ENCODE data around the gene PREX1. TPM values are rescaled to one million over a fixed set of nuclear protein-coding genes. Genes with fewer than 3 reads are reported as not detected.
A peak's percentile ranks its signal among the peaks of the same experiment; 100 is the strongest.
"Not testable (repeated sequence)": the region's sequence is repeated elsewhere in the genome, so short reads cannot be mapped to it uniquely, and the experiment has no call there.

Gene PREX1
- total RNA-seq, 2 donors from 2014 or later: 132 to 167 TPM

DNA sequence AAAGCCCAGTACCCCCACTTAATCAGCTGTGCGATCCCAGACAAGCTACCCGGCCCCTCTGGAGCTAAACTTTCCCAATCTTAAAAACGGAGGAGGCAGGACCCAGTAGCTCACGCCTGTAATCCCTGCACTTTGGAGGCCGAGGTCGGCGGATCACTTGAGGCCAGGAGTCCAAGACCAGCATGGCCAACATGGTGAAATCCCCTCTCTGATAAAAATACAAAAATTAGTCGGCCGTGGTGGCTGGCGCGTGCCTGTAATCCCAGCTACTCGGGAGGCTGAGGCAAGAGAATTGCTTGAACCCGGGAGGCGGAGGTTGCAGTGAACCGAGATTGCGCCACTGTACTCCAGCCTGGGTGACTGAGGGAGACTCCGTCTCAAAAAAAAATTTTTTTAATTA is 1.3 kb downstream of the PREX1 start:
- not testable (repeated sequence) for DNase-seq (ENCODE audit: low spot score); H3K27me3 Mint-ChIP-seq; H3K9me3 Mint-ChIP-seq; H3K36me3 Mint-ChIP-seq; ATAC-seq
- peaks cover 52 to 54% of the 10 kb centered on the region in 2 donors for H3K4me1 Mint-ChIP-seq (ENCODE audit: low read depth in 2 of 2)
- H3K27ac Mint-ChIP-seq: peak overlapping the region in 1 of 2 donors; percentile 98
- peak overlapping the region; percentile 85 for H3K4me3 Mint-ChIP-seq

DNA sequence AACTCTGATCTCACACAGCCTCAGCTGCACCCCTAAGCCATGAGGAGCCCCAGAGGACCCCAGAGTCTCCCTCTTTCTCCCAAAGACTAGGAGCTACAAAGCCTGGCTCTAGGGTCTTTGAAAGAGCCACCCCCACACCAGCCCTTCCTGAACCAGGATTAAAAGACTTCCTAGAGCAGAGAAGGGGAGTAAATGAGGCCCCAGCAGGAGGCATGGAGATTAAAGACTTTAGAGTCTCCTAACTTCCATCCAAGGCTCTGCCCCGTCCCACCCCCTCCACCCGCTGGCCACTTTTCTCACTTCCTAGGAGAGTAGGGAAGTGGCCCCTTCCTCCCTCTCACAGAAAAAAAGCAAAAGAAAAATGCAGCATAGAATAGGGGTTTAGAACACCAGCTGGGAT is 1.7 kb downstream of the PREX1 start:
- H3K4me1 Mint-ChIP-seq (ENCODE audit: low read depth in 2 of 2): peaks cover 55 to 56% of the 10 kb centered on the region in 2 donors
- no peaks in the 10 kb centered on the region for H3K36me3 Mint-ChIP-seq
- peak overlapping the region; percentile 85 for H3K4me3 Mint-ChIP-seq
- H3K27ac Mint-ChIP-seq: peak overlapping the region in 1 of 2 donors; percentile 98
- DNase-seq (ENCODE audit: low spot score) (peak; percentile 25), ATAC-seq (no peak)
- H3K9me3 Mint-ChIP-seq: no peaks in the 10 kb centered on the region
- H3K27me3 Mint-ChIP-seq: no peaks in the 10 kb centered on the region

DNA sequence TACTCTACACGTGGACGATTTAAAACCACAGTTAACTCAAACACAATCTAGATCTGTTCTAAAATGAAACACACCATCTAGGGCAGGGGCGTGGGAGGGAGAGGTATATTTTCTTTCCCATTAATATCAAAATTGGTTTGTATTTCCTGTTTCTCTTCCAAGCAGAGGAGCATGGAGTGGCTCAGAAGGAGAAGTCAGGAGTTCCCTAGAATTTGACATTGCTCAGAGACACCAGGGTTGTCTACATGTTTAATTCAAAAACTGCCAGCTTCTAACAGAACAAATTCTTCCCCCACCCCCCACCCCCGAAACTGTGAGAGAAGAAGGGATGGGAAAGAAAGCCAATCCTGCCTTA is 2.3 kb downstream of the PREX1 start:
- H3K4me1 Mint-ChIP-seq (ENCODE audit: low read depth in 2 of 2): peaks cover 56 to 59% of the 10 kb centered on the region in 2 donors
- no peaks in the 10 kb centered on the region for H3K36me3 Mint-ChIP-seq
- peak overlapping the region in 1 of 2 donors; percentile 98 for H3K27ac Mint-ChIP-seq
- no peaks in the 10 kb centered on the region for H3K27me3 Mint-ChIP-seq
- peak overlapping the region; percentile 85 for H3K4me3 Mint-ChIP-seq
- no peak for DNase-seq (ENCODE audit: low spot score)
- no peaks in the 10 kb centered on the region for H3K9me3 Mint-ChIP-seq
- ATAC-seq: no peak

DNA sequence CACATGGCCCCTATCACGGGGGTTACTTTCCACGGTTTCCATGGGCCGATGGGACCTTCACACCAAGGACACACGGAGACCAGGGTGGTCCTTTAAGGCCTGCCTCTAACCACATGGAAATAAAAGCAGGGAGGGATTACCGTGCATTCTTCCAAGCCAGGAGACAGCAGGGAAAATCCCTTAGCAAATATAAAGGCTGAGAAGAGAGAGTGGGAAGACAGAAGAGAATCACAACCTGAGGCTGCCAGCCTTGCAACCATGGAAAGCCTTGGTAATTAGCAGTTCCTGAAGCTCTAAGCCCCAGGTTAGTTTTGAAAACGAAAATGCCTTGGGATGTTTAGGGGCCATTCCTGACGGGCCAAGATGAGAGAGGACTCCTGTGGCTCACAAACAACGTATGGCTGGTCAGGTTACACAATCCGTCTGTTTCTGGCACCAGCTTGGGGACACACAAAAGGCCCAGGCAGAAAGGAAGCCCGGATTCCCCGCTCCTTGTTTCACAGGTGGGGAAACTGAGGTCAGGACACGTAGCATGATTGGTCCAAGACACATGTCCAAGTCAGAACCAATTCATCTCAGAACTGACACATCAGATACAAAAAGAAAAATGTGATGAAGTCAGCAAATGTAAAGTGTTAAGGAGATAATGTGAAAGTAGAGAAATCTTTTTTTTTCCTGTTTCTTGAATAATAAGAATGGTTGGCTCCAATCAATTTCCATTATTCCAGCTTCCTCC is 2.8 kb downstream of the PREX1 start:
- peak; percentile 64 for DNase-seq (ENCODE audit: low spot score)
- Mint-ChIP-seq H3K36me3 (no peaks in the 10 kb centered on the region), H3K4me1 (ENCODE audit: low read depth in 2 of 2) (peaks cover 58 to 61% of the 10 kb centered on the region in 2 donors), H3K27me3 (no peaks in the 10 kb centered on the region), H3K9me3 (no peaks in the 10 kb centered on the region), H3K27ac (peak overlapping the region in 1 of 2 donors; percentile 98), H3K4me3 (peak overlapping the region; percentile 85)
- no peak for ATAC-seq

DNA sequence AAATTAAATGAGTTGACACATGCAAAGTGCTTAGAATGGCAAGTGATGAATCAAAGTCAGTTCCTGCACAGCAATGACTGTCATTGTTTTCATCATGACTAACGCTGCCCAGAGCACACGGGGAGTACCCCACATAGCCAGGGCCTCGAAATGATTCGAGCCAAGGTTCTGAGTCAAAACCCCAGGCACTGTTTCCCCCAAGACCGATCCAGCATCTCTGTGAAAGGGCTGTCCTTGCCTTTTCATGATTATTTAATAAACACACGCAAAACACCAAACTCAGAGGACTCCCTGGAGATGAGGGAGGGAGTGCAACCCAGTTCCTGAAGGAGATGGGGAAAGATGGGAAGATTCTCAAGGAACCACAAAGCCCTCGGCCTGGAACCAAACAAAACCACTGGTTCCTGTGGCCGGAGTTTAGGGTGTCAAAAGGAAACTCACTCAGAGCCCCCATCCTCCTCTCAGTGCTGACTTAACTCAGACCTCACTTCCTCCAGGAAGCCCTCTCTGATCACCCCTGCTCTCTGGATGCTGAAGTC is 3.8 kb downstream of the PREX1 start:
- H3K36me3 Mint-ChIP-seq: no peaks in the 10 kb centered on the region
- ATAC-seq (peak; percentile 80 to 84), DNase-seq (ENCODE audit: low spot score) (peak; percentile 84)
- H3K4me1 Mint-ChIP-seq (ENCODE audit: low read depth in 2 of 2): peaks cover 67 to 69% of the 10 kb centered on the region in 2 donors
- H3K9me3 Mint-ChIP-seq: no peaks in the 10 kb centered on the region
- no peaks in the 10 kb centered on the region for H3K27me3 Mint-ChIP-seq
- peak overlapping the region; percentile 85 for H3K4me3 Mint-ChIP-seq
- H3K27ac Mint-ChIP-seq: peak overlapping the region in 1 of 2 donors; percentile 98

DNA sequence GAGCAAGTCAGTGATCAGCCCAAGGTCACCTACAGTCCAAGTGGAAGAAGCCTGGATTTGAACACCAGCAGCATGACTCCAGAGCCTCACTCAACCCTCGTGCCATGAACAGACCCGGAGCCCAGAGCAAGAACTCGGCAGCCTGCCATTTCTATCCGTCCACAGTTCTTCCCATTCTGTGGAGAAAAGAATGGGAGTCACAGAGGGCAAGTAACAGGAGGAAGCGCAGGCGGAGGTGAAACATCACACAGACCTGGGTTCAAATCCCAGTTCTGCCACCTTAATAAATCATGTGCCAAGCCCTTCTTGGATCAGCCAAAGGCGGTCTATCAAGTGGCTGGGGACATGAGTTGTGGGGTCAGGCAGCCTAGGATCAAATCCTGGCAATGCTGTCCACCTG is 4.3 kb downstream of the PREX1 start:
- Mint-ChIP-seq H3K27me3 (no peaks in the 10 kb centered on the region), H3K27ac (peak overlapping the region in 1 of 2 donors; percentile 98), H3K4me3 (peak overlapping the region; percentile 85), H3K4me1 (ENCODE audit: low read depth in 2 of 2) (peaks cover 67 to 69% of the 10 kb centered on the region in 2 donors), H3K36me3 (no peaks in the 10 kb centered on the region), H3K9me3 (no peaks in the 10 kb centered on the region)
- DNase-seq (ENCODE audit: low spot score) (peak; percentile 10), ATAC-seq (no peak)

DNA sequence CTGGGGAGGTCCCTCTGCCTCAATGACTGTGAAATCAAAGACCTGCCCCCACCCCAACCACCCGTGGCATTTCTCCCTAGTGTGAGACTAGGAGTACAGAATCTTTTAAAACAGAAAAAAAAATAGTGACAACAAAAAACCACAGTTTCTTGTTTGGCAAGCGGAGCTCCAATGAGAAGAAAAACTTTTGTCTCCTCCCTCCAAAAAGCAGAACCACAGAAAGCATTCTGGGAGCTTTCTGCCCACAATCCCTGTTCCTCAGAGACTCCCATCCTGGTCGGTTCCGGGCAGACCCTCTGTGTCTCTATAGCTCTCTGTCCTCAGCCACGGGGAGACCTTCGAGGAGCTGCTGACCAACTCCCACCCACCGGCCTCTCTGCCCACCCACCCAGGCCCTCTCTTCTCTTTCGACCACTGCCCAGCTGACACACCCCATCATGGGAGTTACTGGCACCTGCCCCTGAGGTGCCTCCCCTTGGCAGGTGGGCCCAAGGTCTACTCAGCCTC is 4.9 kb downstream of the PREX1 start:
- H3K27ac Mint-ChIP-seq: peak overlapping the region in 1 of 2 donors; percentile 98
- ATAC-seq: no peak
- H3K36me3 Mint-ChIP-seq: no peaks in the 10 kb centered on the region
- peaks cover 71 to 73% of the 10 kb centered on the region in 2 donors for H3K4me1 Mint-ChIP-seq (ENCODE audit: low read depth in 2 of 2)
- peak; percentile 26 for DNase-seq (ENCODE audit: low spot score)
- peak overlapping the region; percentile 85 for H3K4me3 Mint-ChIP-seq
- H3K27me3 Mint-ChIP-seq: no peaks in the 10 kb centered on the region
- no peaks in the 10 kb centered on the region for H3K9me3 Mint-ChIP-seq

DNA sequence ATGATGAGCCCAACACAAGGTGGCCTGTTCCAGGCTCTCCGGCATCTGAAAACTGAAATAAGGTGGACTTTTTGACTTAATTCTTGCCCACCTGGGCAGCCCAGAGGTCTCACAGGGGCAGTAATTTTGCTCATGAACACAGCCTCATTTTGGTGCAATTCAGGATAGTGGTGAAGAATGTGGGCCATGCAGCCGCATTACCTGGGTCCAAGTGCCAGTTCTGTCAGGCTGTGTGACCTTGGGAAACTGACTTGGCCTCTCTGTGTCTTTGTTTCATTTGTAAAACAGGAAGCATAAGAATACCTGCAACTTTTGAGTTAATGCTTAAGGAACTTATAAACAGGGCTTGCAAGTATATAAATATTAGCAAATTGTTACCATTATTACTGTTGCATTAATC is 5.6 kb downstream of the PREX1 start:
- Mint-ChIP-seq H3K27me3 (no peaks in the 10 kb centered on the region), H3K9me3 (no peaks in the 10 kb centered on the region), H3K4me1 (ENCODE audit: low read depth in 2 of 2) (peaks cover 78 to 80% of the 10 kb centered on the region in 2 donors), H3K4me3 (peak overlapping the region; percentile 85), H3K27ac (peak overlapping the region in 1 of 2 donors; percentile 98), H3K36me3 (no peaks in the 10 kb centered on the region)
- ATAC-seq (no peak), DNase-seq (ENCODE audit: low spot score) (no peak)

DNA sequence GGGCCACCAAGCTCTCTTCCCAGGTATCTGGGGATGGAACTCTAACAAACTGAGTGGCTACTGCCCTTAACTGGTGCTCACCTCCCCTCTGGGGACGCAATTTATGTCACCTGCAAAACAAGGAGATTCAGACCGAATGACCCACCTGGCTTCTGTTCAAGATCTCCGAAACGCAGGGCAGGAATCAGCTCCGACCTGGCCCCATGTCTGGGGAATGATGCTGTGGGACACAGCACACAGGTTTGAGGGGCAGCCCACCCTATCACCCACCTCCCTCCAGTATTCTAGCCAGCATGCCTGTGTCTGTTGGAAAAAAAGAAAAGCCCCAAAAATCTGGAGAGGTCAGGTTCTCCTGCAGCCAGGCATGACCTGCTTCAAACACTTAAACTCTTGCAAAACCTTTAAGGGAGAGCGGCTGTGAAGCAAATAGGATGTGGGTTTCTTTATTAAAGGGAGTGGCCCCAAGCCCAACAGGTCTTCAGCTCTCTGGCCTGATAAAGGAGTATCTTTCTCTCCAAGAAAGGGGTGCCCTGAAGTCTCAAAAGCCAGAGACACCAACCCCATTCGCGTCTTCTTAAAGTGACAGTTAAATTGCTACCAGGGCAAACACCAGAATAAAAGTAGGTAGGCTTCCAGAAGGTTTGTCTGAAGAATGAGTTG is 6.4 kb downstream of the PREX1 start:
- ATAC-seq (no peak), DNase-seq (ENCODE audit: low spot score) (no peak)
- no peaks in the 10 kb centered on the region for H3K36me3 Mint-ChIP-seq

DNA sequence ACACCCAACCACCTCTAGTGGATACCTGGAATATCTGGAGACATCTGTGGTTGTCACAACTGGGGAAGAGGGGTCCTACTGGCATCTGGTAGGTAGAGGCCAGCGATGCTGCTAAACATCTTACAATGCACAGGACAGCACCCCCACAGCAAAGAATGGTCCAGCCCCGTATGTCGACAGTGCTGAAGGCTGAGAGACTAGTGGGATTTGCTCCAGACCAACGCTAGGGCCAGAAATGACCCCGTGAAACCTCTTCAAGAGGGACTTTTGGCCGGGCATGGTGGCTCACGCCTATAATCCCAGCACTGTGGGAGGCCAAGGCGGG is 7.2 kb downstream of the PREX1 start:
- H3K4me1 Mint-ChIP-seq (ENCODE audit: low read depth in 2 of 2): peaks cover 90% of the 10 kb centered on the region in 2 donors
- DNase-seq (ENCODE audit: low spot score) (no peak), ATAC-seq (no peak)
- peak overlapping the region; percentile 85 for H3K4me3 Mint-ChIP-seq
- H3K27ac Mint-ChIP-seq: peak overlapping the region in 1 of 2 donors; percentile 98
- H3K9me3 Mint-ChIP-seq: no peaks in the 10 kb centered on the region
- no peaks in the 10 kb centered on the region for H3K27me3 Mint-ChIP-seq
- H3K36me3 Mint-ChIP-seq: no peaks in the 10 kb centered on the region

More for the DNA sequence above, 6.4 kb downstream of the PREX1 start:
- Mint-ChIP-seq H3K27me3 (no peaks in the 10 kb centered on the region), H3K27ac (peak overlapping the region in 1 of 2 donors; percentile 98), H3K4me1 (ENCODE audit: low read depth in 2 of 2) (peaks cover 86 to 88% of the 10 kb centered on the region in 2 donors), H3K9me3 (no peaks in the 10 kb centered on the region), H3K4me3 (peak overlapping the region; percentile 85)

DNA sequence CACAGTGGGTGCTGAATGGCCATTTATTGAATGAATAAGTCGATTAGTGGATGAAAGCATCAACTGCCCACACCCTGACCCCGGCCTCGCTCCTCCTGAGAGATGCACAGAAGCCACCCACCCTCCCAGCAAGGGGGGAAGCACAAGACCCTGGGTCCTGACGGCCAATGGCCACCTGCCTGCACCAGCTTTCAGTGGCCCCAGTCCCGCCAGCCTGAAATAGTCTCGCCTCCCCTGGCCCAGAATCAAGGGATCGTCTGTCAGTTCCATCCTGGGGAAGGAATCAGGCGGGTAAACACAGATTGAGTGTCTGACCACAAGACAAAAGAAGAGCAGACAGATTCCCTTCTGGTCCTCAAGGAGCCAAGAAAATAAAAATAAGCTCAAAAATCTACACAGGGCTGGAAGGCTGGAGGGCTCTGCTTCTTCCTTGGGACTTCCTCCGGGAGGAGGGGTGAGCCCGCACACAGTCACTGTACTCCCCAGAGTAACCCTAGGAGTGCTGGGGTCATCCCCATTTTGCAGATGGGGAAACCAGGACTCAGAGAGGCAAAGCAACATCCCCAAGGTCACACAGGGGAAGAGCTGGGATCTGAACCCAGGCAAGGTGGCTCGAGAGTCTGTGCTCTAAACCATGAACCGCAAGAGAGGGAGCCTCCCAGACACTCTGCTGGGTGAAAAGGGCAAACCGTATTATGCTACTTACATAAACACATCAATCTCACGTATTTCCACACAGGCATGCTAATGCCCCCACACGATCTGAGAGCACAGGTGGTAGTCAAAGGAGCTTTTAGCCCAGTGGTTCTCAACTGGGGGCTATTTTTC is 7.8 kb downstream of the PREX1 start:
- peaks cover 3% of the 10 kb centered on the region for H3K36me3 Mint-ChIP-seq
- peaks cover 84 to 85% of the 10 kb centered on the region in 2 donors for H3K4me1 Mint-ChIP-seq (ENCODE audit: low read depth in 2 of 2)
- H3K27ac Mint-ChIP-seq: peak overlapping the region in 1 of 2 donors; percentile 98
- no peak for ATAC-seq
- no peak for DNase-seq (ENCODE audit: low spot score)
- no peaks in the 10 kb centered on the region for H3K27me3 Mint-ChIP-seq
- no peaks in the 10 kb centered on the region for H3K9me3 Mint-ChIP-seq
- H3K4me3 Mint-ChIP-seq: peak overlapping the region; percentile 85

DNA sequence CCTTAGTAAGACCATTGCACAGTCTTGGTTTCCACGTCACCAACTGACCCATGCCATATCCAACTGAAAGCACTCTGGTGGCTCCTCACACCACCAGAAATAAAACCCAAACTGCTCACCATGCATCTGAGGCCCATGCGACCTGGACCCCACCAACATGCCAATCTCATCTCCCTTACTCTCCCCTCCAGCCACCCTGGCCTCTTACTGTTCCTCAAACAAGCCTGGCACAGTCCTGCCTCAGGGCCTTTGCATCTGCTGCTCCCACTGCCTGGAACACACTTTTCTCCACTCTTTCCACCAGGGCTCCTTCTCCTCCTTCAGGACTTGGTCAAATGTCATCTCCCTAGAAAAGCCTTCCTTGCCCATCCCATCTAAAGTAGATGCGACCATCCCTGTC is 8.7 kb downstream of the PREX1 start:
- ATAC-seq (no peak), DNase-seq (ENCODE audit: low spot score) (no peak)
- Mint-ChIP-seq H3K27ac (peak overlapping the region in 1 of 2 donors; percentile 98), H3K4me1 (ENCODE audit: low read depth in 2 of 2) (peaks cover 74 to 76% of the 10 kb centered on the region in 2 donors), H3K27me3 (no peaks in the 10 kb centered on the region), H3K36me3 (peaks cover 4% of the 10 kb centered on the region), H3K9me3 (no peaks in the 10 kb centered on the region), H3K4me3 (peak overlapping the region; percentile 85)

DNA sequence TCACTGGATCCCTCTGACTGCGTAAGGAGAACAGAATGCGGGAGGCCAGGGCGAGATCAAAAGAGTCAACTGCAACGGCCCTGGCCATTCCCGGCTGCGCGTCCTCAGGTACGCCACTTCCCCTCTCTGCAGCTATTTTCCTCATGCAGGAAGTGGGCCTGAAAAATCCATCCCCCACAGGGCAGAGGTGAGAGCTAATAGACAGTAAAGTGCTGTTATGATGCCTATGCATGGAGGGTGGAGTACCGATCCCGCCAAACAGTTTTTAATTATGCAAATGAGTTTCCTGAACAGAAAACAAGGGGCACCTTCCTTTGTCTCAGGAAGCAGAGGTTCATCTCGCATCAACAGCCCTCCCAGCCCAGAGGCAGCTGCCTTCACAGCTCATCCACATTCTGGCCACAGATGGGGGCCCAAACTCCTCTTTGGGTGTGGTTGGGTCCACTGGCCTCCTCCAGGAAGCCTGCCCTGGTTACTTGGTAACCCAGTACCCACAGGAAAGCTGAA is 9.3 kb downstream of the PREX1 start:
- H3K4me1 Mint-ChIP-seq (ENCODE audit: low read depth in 2 of 2): peaks cover 70 to 71% of the 10 kb centered on the region in 2 donors
- ATAC-seq: peak; percentile 74 to 75
- H3K4me3 Mint-ChIP-seq: peak overlapping the region; percentile 85
- peak; percentile 66 for DNase-seq (ENCODE audit: low spot score)
- H3K27me3 Mint-ChIP-seq: no peaks in the 10 kb centered on the region
- peak overlapping the region in 1 of 2 donors; percentile 98 for H3K27ac Mint-ChIP-seq
- no peaks in the 10 kb centered on the region for H3K9me3 Mint-ChIP-seq
- H3K36me3 Mint-ChIP-seq: peaks cover 4% of the 10 kb centered on the region

Measured in natural killer cell treated with Interleukin-12 subunit alpha and Interleukin-12 subunit beta and Interleukin-15 and Interleukin-18, amount 100 ng/mL, for 72 hours (primary cell).